CMK (cell line): ENCODE data around the gene EXD3.
"Not testable (repeated sequence)": the region's sequence is repeated elsewhere in the genome, so short reads cannot be mapped to it uniquely, and the experiment has no call there.

ENCODE experiments used
- DNase-seq: peaks from one replicate; pipeline ENCODE4 v3.0.0-alpha.2; 2010; ENCODE audit warnings: low read depth

Gene EXD3

GRCh38 chr9:137393176-137394150 lies 29.5 kb downstream of the EXD3 start:
- no peak for DNase-seq

GRCh38 chr9:137392232-137393007 lies 30.5 kb downstream of the EXD3 start:
- DNase-seq: no peak

- no peak for DNase-seq
Measured at GRCh38 chr9:137391411-137391754, 31.6 kb downstream of the EXD3 start.

GRCh38 chr9:137390553-137391410 lies 32.2 kb downstream of the EXD3 start:
- DNase-seq: no peak

- no peak for DNase-seq
Measured at GRCh38 chr9:137389428-137389746, 33.6 kb downstream of the EXD3 start.

GRCh38 chr9:137388589-137389427 lies 34.2 kb downstream of the EXD3 start:
- DNase-seq: no peak

GRCh38 chr9:137387891-137388560 lies 34.9 kb downstream of the EXD3 start:
- DNase-seq: no peak

- DNase-seq: no peak
Measured at GRCh38 chr9:137387114-137387890, 35.7 kb downstream of the EXD3 start.

GRCh38 chr9:137386507-137387113 lies 36.4 kb downstream of the EXD3 start:
- DNase-seq: not testable (repeated sequence)

- DNase-seq: no peak
Measured at GRCh38 chr9:137385061-137385655, 37.8 kb downstream of the EXD3 start.

- no peak for DNase-seq
Measured at GRCh38 chr9:137383784-137384756, 38.9 kb downstream of the EXD3 start.

- peak; percentile 57 for DNase-seq
Measured at GRCh38 chr9:137383081-137383783, 39.7 kb downstream of the EXD3 start.

GRCh38 chr9:137382444-137383080 lies 40.4 kb downstream of the EXD3 start:
- no peak for DNase-seq

- no peak for DNase-seq
Measured at GRCh38 chr9:137381501-137382443, 41.2 kb downstream of the EXD3 start.

GRCh38 chr9:137380606-137381005 lies 42.4 kb downstream of the EXD3 start:
- no peak for DNase-seq

- DNase-seq: no peak
Measured at GRCh38 chr9:137380171-137380570, 42.8 kb downstream of the EXD3 start.
